HepG2 (cell line): ENCODE results near the gene MAP3K4.

Source experiments
- EZH2 ChIP-seq: conservative IDR thresholded peaks from 2 replicates; pipeline ENCODE4 v1.6.1; 2012; ENCODE audit warnings: mild to moderate bottlenecking, low read depth, low read length, moderate library complexity
- FOXO1 ChIP-seq: sonication (generic); formaldehyde crosslinking; IDR thresholded peaks from 2 replicates; pipeline ENCODE4 v1.4.0; 2020; ENCODE audit warnings: missing genetic modification reagents
- JUN ChIP-seq: sonication (generic); formaldehyde crosslinking; IDR thresholded peaks from 2 replicates; pipeline ENCODE4 v1.4.0; 2020; ENCODE audit warnings: mild to moderate bottlenecking, missing genetic modification reagents
- POLR2A ChIP-seq, 2 experiments: IDR thresholded peaks; 2 replicates each; pipeline ENCODE4 v1.6.1; 2011; ENCODE audit warnings: low read depth in 2 of 2, low read length in 2 of 2, mild to moderate bottlenecking in 1 of 2, moderate library complexity in 1 of 2; ENCODE audit not compliant: insufficient read depth in 1 of 2
- SRF ChIP-seq: IDR thresholded peaks from 2 replicates; pipeline ENCODE4 v1.6.1; 2011; ENCODE audit warnings: mild to moderate bottlenecking, low read depth, low read length, moderate library complexity
- STAT5B ChIP-seq: sonication (generic); formaldehyde crosslinking; IDR thresholded peaks from 2 replicates; pipeline ENCODE4 v1.4.0; 2020; ENCODE audit warnings: missing genetic modification reagents
- TAF1 ChIP-seq: sonication (generic); formaldehyde crosslinking; IDR thresholded peaks from 2 replicates; pipeline ENCODE4 v1.4.0; 2020; ENCODE audit warnings: missing genetic modification reagents
- ZNF768 ChIP-seq: sonication (generic); formaldehyde crosslinking; IDR thresholded peaks from 2 replicates; pipeline ENCODE4 v1.4.0; 2020; ENCODE audit warnings: missing genetic modification reagents
- TF ChIP-seq, protein P1 (sequence below): sonication (generic); formaldehyde crosslinking; IDR thresholded peaks from 2 replicates; pipeline ENCODE4 v1.5.0; 2020; ENCODE audit warnings: mild to moderate bottlenecking, missing genetic modification reagents, moderate library complexity
- TF ChIP-seq, protein P2 (sequence below): sonication (generic); formaldehyde crosslinking; IDR thresholded peaks from 2 replicates; pipeline ENCODE4 v1.5.0; 2020; ENCODE audit warnings: mild to moderate bottlenecking, missing genetic modification reagents
- TF ChIP-seq, protein P3 (sequence below): sonication (generic); formaldehyde crosslinking; IDR thresholded peaks from 2 replicates; pipeline ENCODE4 v1.4.0; 2020; ENCODE audit warnings: missing genetic modification reagents, borderline replicate concordance
- TF ChIP-seq, protein P4 (sequence below): sonication (generic); formaldehyde crosslinking; IDR thresholded peaks from 2 replicates; pipeline ENCODE4 v1.9.0; 2021; ENCODE audit warnings: missing genetic modification reagents, mild to moderate bottlenecking, borderline replicate concordance
- TF ChIP-seq, protein P5 (sequence below): sonication (generic); formaldehyde crosslinking; IDR thresholded peaks from 2 replicates; pipeline ENCODE4 v1.8.0; 2022; ENCODE audit warnings: mild to moderate bottlenecking, missing genetic modification reagents; ENCODE audit not compliant: insufficient replicate concordance

DNA sequence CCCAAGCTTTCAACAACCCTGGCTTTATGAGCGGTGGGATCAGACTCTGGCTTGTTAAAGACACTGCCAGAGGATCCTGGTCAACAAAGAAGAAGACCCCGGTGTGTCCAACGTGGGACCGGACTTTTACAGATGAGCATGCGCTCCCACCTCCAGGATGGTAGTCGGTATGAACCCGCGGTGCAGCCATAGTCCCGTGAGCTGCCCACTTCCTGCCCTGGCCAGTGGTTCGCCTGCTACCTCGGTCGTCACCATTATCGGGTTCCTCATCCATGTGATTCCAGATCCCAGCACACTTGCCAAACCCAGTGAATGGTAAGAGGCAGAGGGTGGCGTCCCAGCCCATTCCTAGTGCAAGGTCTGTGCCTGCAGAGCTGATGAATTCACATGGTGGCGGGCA is 169.6 kb downstream of the MAP3K4 start:
- TF ChIP-seq TAF1 (CRISPR knock-in tag) (no peak), SRF (no peak), POLR2A (IDR thresholded peaks at IDR 0.05; ENCODE audit: insufficient read depth in 1 of 2, low read depth in 2 of 2, low read length in 2 of 2) (no peak), EZH2 (no peak), FOXO1 (CRISPR knock-in tag) (no peak), JUN (CRISPR knock-in tag) (no peak), ZNF768 (CRISPR knock-in tag) (no peak), STAT5B (no peak)
- TF ChIP-seq, protein P1, sequence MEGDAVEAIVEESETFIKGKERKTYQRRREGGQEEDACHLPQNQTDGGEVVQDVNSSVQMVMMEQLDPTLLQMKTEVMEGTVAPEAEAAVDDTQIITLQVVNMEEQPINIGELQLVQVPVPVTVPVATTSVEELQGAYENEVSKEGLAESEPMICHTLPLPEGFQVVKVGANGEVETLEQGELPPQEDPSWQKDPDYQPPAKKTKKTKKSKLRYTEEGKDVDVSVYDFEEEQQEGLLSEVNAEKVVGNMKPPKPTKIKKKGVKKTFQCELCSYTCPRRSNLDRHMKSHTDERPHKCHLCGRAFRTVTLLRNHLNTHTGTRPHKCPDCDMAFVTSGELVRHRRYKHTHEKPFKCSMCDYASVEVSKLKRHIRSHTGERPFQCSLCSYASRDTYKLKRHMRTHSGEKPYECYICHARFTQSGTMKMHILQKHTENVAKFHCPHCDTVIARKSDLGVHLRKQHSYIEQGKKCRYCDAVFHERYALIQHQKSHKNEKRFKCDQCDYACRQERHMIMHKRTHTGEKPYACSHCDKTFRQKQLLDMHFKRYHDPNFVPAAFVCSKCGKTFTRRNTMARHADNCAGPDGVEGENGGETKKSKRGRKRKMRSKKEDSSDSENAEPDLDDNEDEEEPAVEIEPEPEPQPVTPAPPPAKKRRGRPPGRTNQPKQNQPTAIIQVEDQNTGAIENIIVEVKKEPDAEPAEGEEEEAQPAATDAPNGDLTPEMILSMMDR (CRISPR knock-in tag): no peak
- TF ChIP-seq, protein P2, sequence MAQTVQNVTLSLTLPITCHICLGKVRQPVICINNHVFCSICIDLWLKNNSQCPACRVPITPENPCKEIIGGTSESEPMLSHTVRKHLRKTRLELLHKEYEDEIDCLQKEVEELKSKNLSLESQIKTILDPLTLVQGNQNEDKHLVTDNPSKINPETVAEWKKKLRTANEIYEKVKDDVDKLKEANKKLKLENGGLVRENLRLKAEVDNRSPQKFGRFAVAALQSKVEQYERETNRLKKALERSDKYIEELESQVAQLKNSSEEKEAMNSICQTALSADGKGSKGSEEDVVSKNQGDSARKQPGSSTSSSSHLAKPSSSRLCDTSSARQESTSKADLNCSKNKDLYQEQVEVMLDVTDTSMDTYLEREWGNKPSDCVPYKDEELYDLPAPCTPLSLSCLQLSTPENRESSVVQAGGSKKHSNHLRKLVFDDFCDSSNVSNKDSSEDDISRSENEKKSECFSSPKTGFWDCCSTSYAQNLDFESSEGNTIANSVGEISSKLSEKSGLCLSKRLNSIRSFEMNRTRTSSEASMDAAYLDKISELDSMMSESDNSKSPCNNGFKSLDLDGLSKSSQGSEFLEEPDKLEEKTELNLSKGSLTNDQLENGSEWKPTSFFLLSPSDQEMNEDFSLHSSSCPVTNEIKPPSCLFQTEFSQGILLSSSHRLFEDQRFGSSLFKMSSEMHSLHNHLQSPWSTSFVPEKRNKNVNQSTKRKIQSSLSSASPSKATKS: no peak
- TF ChIP-seq, protein P3, sequence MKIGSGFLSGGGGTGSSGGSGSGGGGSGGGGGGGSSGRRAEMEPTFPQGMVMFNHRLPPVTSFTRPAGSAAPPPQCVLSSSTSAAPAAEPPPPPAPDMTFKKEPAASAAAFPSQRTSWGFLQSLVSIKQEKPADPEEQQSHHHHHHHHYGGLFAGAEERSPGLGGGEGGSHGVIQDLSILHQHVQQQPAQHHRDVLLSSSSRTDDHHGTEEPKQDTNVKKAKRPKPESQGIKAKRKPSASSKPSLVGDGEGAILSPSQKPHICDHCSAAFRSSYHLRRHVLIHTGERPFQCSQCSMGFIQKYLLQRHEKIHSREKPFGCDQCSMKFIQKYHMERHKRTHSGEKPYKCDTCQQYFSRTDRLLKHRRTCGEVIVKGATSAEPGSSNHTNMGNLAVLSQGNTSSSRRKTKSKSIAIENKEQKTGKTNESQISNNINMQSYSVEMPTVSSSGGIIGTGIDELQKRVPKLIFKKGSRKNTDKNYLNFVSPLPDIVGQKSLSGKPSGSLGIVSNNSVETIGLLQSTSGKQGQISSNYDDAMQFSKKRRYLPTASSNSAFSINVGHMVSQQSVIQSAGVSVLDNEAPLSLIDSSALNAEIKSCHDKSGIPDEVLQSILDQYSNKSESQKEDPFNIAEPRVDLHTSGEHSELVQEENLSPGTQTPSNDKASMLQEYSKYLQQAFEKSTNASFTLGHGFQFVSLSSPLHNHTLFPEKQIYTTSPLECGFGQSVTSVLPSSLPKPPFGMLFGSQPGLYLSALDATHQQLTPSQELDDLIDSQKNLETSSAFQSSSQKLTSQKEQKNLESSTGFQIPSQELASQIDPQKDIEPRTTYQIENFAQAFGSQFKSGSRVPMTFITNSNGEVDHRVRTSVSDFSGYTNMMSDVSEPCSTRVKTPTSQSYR (CRISPR knock-in tag): no peak
- TF ChIP-seq, protein P4, sequence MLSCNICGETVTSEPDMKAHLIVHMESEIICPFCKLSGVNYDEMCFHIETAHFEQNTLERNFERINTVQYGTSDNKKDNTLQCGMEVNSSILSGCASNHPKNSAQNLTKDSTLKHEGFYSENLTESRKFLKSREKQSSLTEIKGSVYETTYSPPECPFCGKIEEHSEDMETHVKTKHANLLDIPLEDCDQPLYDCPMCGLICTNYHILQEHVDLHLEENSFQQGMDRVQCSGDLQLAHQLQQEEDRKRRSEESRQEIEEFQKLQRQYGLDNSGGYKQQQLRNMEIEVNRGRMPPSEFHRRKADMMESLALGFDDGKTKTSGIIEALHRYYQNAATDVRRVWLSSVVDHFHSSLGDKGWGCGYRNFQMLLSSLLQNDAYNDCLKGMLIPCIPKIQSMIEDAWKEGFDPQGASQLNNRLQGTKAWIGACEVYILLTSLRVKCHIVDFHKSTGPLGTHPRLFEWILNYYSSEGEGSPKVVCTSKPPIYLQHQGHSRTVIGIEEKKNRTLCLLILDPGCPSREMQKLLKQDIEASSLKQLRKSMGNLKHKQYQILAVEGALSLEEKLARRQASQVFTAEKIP (CRISPR knock-in tag): no peak
- TF ChIP-seq, protein P5, sequence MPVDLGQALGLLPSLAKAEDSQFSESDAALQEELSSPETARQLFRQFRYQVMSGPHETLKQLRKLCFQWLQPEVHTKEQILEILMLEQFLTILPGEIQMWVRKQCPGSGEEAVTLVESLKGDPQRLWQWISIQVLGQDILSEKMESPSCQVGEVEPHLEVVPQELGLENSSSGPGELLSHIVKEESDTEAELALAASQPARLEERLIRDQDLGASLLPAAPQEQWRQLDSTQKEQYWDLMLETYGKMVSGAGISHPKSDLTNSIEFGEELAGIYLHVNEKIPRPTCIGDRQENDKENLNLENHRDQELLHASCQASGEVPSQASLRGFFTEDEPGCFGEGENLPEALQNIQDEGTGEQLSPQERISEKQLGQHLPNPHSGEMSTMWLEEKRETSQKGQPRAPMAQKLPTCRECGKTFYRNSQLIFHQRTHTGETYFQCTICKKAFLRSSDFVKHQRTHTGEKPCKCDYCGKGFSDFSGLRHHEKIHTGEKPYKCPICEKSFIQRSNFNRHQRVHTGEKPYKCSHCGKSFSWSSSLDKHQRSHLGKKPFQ (CRISPR knock-in tag): no peak
